ENCODE data around the gene DROSHA.

DROSHA gene

GRCh38 chr5:31385774-31386537 lies 145.9 kb downstream of the DROSHA start:
- FAIRE-seq (no peak), DNase-seq (ENCODE audit: low spot score) (peak; percentile 35)

- DNase-seq (ENCODE audit: low spot score) = peak; percentile 29
- no peak for FAIRE-seq
Observed at GRCh38 chr5:31383734-31384133, 148.2 kb downstream of the DROSHA start.

- no peak for FAIRE-seq
- DNase-seq (ENCODE audit: low spot score) = no peak
Observed at GRCh38 chr5:31382051-31382878, 149.6 kb downstream of the DROSHA start.

DNA sequence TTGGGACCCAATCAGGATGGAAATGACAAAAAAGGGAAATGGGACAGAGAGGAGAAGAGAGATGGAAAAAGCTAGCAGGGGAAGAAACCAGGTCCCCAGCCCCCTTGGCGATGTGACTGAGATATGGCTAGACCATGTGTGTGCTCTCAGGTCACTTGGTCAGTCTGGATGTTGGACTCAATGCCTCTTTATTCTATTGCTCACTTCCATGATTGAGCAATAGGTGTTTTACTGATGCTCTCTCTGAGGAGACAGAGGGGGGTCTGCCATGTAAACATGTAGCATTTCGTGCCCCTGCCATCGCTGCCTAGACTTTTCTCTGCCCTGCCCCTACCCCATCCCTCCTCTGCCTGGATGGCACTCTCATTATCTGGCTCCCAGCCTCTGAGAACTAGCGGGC lies 150.6 kb downstream of the DROSHA start:
- no peak for FAIRE-seq
- DNase-seq (ENCODE audit: low spot score) = no peak

GRCh38 chr5:31380049-31380448 lies 151.8 kb downstream of the DROSHA start:
- no peak for DNase-seq (ENCODE audit: low spot score)

DNA sequence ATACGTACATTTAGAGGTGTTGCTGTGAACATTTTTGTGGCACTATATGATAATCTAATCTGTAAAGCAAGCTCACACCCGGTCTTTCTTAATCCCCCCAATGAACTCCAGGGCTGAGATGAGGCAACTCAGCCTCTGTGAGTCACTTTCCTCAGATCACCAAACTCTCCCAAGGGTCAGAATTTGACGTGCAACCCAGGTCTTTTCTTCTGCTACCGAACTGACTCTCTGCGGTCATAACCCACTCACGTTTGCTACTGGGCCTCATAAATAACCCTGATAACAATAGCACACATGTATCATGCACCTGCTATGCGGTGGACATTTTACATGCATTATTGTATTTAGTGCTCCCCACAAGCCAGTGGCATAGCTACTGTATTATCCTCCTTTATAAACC lies 153.1 kb downstream of the DROSHA start:
- no peak for DNase-seq (ENCODE audit: low spot score)

More at GRCh38 chr5:31380049-31380448, 151.8 kb downstream of the DROSHA start:
- no peak for FAIRE-seq

GRCh38 chr5:31378136-31378535 lies 153.8 kb downstream of the DROSHA start:
- DNase-seq (ENCODE audit: low spot score) (no peak), FAIRE-seq (no peak)

More for the DNA sequence above, 153.1 kb downstream of the DROSHA start:
- no peak for FAIRE-seq

DNA sequence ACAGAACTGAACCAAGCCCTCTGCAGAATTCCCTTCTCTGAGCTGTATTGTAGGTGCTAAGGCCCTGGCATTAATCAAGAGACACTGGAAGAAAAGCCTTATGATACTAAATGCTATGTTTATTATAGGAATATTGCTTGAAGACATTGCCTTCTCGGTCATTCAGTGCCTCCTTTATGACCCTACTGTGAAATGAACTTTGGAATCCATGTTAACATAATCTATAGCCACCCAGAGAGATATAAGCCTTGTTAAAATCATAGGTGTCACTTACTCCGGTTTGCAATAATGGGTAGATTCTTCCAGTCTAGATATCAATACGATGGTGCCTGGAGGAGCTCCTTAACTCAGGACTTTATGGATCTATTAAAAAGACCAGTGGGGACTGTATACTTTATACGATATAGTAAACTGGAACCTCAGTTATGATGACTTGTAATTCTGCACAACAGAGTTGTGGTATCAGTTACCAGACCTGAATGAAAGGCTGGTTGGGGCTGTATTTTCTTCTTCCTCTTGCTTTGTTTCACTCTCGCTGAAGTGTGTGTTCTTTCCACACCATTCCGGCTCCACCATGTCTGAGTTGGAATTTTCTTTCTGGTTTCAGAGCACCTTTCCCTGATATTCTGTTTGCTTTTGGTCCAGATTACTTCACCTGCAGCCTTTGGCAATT lies 154.5 kb downstream of the DROSHA start:
- DNase-seq (ENCODE audit: low spot score) (no peak), FAIRE-seq (no peak)

DNA sequence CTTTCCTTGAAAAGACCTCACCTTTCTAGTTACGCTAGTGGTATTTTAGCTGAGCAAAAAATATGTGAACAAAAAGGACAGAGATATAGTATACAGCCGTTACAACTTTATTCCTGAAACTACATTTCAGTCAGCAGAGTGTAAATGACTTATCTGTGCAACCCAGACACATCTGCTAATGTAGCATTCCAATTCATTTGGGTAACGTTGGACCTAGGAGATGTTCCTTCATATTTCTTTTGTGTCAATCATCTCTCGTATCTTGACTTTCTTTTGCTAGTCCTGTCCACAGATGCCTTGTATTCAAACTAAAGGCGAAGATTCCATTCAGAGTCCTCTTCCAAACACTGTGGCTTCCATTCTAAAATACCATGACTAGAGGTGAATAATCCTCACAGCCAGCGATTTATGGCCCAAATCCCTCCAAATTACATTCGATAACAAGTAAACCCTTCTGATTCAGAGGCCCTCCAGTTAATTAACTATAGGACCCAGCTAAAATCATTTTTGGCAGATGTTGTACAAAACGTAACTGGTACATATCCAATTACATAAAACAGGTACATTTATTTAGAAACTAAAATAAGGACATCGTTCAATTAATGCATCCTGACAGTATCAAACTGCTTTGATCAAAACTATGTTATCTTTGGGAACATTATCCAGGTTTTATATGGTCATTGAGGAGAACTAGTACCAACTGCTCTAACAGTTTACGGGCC lies 155.7 kb downstream of the DROSHA start:
- FAIRE-seq = no peak
- DNase-seq (ENCODE audit: low spot score) = no peak

DNA sequence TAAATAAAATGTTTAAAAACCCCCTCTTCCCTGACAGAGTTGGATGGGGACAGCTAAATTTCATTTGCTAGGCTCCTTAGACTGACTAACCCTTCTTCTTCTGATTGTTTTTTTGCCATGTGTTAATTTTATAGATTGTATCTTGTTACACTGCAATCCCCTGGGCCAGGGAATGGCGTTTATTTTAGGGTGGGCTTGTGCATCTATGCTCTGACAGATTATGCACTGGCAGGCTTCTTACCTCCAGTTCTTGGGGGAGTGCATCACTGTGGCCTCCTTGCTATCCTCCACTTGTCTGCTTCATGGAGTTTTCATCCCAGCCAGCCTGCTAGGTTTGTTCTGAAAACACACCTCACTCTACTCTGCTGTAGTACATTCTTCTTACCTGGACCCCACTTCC lies 159.8 kb downstream of the DROSHA start:
- DNase-seq (ENCODE audit: low spot score) = no peak
- no peak for FAIRE-seq

GRCh38 chr5:31366941-31367340 lies 165.0 kb downstream of the DROSHA start:
- DNase-seq (ENCODE audit: low spot score) (peak; percentile 68), FAIRE-seq (peak; percentile 84)

DNA sequence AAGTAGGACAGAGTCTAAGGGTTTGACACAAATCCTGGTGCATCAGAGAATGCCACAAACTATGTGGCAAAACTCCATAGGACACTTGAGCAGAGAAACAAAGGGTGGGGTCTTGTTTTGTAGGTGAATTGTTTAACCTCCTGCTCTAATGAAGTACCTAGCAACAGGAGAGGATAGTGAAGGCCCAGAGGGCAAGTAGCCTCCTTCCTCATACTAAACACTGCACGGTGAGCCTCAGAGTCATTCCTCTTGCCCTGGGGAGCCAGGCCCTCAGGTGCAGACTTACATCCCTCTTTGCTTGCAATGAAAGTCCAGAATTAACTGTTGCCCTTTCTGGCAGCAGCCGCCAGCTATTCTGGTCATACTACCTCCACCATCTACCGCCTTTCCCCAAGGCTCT lies 166.1 kb downstream of the DROSHA start:
- no peak for FAIRE-seq
- DNase-seq (ENCODE audit: low spot score) = no peak

DNA sequence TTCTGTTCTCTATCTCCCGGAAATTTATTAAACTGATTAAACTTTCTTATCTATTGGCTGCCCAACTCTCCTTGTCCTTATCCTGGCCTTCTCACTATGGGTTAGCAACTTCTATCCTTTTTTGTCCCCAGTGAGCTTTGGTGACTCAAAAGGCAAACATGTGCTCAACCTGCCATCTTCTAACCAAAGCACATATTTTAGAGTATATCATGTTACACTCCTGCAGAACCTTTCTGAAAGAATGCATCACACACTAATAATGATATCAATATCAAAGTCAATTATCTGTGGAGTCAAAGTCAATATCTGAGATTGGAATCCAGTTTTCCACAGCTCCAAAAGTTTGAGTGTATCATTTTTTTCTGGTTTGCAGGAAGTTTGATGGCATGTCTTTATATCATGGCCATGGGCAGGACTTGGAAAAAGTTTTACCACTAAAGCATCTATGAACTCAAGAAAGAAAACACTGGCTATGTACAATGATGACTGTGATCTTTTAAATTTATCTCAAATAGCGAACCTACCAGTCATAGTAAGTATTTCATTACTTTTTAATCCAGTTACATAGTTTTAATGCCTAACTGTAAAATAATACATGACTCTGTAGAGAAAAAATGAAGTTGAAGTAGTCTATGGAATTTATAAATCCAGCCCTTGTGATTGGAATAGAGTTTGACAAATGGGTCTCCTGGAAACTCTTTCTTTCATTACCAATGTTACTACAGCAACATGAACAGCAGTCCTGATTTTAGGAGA lies 166.8 kb downstream of the DROSHA start:
- DNase-seq (ENCODE audit: low spot score) = peak; percentile 95
- FAIRE-seq = peak; percentile 81

DNA sequence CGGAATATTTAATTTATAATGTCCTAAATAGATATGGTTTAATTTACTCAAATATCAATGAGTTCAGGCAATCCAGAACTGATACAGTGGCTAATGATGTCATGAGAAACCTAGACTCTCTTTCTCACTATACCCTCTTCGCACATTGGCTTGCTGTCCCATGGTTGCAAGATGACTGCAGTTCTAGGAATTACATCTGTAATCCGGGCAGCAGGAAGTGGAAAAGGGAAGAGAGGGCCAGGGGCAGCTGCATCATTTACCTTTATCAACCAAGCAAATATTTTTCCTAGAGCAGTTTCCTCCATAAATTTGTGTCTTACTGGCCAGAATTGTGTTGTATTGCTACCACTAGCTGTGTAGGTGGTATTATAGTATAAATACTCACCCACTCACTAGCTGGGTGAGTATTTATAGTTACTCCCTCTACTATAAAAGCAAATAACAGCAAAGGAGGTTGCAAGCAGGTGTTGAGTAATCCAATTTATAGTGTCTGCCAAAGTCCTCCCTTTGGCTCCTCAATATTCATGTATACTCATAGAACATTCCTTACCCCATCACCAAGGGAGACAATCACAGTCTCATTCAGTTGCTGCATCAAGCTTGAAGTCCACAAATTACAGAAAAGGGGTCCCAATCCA lies 168.8 kb downstream of the DROSHA start:
- DNase-seq (ENCODE audit: low spot score) (peak; percentile 47), FAIRE-seq (no peak)

DNA sequence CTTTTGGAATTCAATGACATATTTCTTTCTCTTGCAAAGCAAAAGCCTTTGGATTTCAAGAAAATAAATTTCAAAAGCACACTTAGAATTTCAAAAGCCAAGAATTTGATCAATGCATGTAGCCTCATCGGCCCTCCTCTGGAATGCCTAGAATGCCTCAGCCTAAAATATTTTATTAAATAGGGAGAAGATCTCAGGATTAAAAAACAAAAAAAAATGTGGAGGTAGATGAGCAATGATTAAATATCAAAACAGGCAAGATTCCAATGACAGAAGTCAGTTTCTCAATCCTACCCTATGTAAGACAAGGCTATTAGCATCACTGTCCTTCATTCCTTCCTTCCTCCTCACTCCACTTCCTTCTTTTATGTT lies 169.4 kb downstream of the DROSHA start:
- DNase-seq (ENCODE audit: low spot score) (no peak), FAIRE-seq (no peak)

GRCh38 chr5:31361704-31362528 lies 170.0 kb downstream of the DROSHA start:
- FAIRE-seq (peak; percentile 79), DNase-seq (ENCODE audit: low spot score) (peak; percentile 83)

- DNase-seq (ENCODE audit: low spot score) = peak; percentile 96
- FAIRE-seq = peak; percentile 88
Observed at GRCh38 chr5:31361234-31361633, 170.7 kb downstream of the DROSHA start.

GRCh38 chr5:31359839-31360238 lies 172.1 kb downstream of the DROSHA start:
- DNase-seq (ENCODE audit: low spot score) (no peak), FAIRE-seq (no peak)

DNA sequence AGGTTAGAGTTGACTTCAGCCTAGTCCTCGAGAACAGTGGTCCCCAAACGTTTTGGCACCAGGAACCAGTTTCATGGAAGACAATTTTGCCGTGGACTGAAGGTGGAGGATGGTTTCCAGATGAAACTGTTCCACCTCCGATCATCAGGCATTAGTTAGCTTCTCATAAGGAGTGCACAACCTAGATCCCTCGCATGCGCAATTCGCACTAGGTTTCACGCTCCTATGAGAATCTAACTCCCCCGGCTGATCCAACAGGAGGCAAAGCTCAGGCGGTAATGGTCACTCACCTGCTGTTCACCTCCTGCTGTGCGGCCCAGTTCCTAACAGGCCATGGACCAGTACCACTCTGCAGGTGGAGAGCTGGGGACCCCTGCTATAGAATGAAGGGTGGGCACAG lies 174.9 kb downstream of the DROSHA start:
- DNase-seq (ENCODE audit: low spot score) (no peak), FAIRE-seq (no peak)

All from RCC 7860 (cell line).